AG09309 (cell line): ENCODE results near the gene CFAP58.
"Not testable (repeated sequence)": the region's sequence is repeated elsewhere in the genome, so short reads cannot be mapped to it uniquely, and the experiment has no call there.

Source experiments
- DNase-seq: peaks from one replicate; pipeline ENCODE4 v3.0.0-alpha.2; 2010; ENCODE audit warnings: low read depth
- H3K4me3 ChIP-seq: 2 replicates; pipeline ENCODE4 v1.5.1; 2011; ENCODE audit warnings: mild to moderate bottlenecking, low read depth, low read length, moderate library complexity; ENCODE audit not compliant: control insufficient read depth
- TF ChIP-seq, protein P1 (sequence below): IDR thresholded peaks from 2 replicates; pipeline ENCODE4 v1.5.1; 2011; ENCODE audit warnings: mild to moderate bottlenecking, low read depth, low read length, inconsistent platforms; ENCODE audit not compliant: insufficient read depth, control insufficient read depth; ENCODE audit errors: missing control alignments

CFAP58 gene

DNA sequence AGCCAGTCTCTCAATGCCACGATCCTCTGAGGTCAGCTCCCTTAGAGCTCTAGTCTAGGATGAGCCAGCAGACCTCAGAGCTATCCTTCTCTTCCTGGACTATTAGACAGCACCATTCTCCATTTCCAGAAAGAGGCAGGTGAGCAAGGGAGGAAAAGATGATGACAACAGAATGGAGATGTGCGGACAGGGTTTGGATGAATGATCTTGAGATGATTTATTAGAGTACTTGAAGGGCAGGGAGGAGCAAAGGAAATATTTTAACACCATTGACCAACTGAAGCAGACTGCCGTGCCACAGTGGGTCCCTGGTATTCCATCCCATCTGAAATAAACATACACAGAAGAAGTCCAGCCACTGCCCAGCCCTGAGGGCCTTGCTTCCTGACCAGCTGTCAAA is 94.3 kb downstream of the CFAP58 start:
- no peak for DNase-seq
- TF ChIP-seq, protein P1, sequence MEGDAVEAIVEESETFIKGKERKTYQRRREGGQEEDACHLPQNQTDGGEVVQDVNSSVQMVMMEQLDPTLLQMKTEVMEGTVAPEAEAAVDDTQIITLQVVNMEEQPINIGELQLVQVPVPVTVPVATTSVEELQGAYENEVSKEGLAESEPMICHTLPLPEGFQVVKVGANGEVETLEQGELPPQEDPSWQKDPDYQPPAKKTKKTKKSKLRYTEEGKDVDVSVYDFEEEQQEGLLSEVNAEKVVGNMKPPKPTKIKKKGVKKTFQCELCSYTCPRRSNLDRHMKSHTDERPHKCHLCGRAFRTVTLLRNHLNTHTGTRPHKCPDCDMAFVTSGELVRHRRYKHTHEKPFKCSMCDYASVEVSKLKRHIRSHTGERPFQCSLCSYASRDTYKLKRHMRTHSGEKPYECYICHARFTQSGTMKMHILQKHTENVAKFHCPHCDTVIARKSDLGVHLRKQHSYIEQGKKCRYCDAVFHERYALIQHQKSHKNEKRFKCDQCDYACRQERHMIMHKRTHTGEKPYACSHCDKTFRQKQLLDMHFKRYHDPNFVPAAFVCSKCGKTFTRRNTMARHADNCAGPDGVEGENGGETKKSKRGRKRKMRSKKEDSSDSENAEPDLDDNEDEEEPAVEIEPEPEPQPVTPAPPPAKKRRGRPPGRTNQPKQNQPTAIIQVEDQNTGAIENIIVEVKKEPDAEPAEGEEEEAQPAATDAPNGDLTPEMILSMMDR: no peak
- H3K4me3 ChIP-seq: no peak overlapping the region

DNA sequence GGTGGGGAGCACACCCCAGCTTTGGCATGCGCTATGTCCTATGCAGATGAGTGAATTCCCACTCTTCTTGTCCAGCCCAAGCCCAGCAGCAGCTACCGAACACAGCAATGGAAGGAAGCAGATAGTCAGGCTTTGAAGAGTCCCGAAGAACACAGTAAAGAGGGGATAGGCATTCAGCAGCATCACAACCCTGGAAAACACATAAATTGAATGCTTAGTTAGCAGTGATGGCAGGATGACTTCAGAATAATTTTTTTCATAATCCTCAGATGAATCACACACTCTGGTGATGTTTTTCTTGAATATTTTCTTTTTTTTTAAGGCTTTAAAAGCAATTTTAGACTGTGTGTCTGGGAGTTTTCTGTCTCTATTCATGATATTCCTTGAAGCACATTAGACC is 95.8 kb downstream of the CFAP58 start:
- peak; percentile 24 for DNase-seq
- H3K4me3 ChIP-seq: no peak overlapping the region
- TF ChIP-seq, protein P1: no peak

DNA sequence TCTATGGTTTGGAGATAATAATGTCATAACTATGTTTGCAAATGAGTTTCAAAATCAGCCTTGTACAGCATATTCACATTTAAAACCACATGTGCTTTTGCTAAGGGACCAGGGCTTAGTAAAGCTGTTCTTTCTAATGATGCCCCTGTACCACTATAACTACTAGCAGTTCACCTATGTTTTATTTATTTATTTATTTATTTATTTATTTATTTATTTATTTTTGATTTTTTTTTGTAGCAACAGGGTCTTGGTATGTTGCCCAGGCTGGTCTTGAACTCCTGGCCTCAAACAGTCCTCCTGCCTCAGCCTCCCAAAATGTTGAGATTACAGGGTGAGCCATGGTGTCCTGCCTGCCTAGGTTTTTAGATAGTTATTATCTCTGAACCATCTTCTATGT is 96.9 kb downstream of the CFAP58 start:
- TF ChIP-seq, protein P1: no peak
- DNase-seq: no peak
- no peak overlapping the region for H3K4me3 ChIP-seq

DNA sequence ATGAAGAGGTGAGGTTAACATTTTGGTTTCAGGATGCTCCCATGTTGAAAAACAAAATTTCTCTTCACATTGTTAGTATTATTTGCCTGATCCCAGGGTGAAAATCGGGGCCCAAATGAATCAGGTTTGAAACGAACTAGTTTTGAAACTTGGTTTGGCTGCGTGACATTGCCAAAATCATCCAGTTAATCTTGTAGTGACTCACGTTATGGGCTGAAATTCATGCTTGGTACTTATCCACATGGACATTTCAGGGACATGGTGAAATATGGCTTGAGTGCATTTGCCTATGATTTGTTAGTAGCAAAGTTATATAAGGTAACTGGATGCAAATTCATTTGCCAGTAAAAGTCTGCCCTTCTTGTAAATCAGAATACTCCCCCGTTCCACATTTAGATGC is 97.3 kb downstream of the CFAP58 start:
- TF ChIP-seq, protein P1: no peak
- DNase-seq: peak; percentile 68
- H3K4me3 ChIP-seq: no peak overlapping the region

DNA sequence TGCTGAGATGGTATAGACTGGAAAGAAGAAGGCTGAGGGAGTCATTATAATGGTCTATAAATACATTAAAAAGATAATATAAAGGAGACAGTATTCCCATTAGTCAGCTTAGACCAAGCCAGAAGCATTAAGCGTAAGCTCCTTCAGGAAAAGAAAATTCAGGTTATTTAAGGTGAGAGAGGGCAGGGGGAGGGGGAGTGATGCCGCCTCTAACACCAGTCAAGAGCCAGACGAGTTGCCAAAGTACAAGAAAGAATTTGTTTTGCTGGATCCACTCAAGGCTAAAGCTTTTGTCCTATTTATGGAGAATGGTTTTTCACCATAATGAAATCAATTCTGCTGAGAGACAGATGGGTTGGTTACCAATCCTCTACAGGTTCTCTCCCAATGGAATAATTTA is 99.3 kb downstream of the CFAP58 start:
- H3K4me3 ChIP-seq: no peak overlapping the region
- TF ChIP-seq, protein P1: no peak
- no peak for DNase-seq

DNA sequence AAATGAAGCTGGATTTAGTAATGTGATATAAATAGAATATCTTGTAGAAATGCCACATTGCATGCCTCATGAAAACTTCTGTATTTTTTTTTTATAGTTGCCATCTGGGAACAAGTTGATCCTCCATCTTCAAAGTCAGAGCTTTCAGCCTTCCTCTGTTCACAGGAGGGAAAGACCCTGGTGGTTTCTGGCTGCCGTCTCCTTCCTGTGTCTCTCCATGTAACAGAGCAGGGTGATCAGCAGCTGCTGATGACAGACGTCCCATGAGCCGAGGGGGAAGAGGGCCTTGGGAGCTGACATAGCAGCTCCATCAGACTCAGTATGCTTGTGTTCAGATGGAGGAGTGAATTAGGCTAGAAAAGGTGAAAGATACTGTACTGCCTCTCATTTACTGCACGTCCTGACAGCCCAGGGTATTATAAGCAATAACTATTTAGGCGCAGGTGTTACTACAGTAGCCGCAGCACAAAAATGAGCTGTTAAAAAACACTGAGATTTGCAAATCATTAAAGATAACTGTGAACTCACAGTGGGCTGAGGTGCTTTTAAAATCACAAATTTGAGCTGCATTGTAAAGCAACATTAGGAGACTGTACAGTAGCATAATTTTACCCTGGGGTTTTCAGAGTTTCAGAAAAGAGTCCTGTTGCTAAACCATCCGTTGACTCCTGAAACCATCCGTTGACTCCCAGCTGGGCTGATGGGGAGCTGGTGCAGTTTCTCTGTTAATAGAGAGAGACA is 103.3 kb downstream of the CFAP58 start:
- TF ChIP-seq, protein P1: no peak
- H3K4me3 ChIP-seq: no peak overlapping the region
- DNase-seq: no peak

DNA sequence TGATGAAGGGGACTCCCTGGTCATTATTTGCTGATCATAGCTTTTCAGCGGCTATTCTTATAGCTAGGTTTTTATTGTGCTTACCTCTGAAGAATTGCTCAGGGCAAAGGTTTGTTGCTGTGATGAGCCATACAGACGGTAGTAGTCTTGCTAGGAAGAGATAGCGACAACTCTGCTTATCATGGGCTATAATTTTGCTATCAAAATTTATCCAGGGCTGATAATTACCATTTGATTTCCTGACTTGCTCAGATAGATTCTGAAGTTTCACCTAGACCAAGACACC is 103.9 kb downstream of the CFAP58 start:
- H3K4me3 ChIP-seq: no peak overlapping the region
- no peak for DNase-seq
- TF ChIP-seq, protein P1: no peak

DNA sequence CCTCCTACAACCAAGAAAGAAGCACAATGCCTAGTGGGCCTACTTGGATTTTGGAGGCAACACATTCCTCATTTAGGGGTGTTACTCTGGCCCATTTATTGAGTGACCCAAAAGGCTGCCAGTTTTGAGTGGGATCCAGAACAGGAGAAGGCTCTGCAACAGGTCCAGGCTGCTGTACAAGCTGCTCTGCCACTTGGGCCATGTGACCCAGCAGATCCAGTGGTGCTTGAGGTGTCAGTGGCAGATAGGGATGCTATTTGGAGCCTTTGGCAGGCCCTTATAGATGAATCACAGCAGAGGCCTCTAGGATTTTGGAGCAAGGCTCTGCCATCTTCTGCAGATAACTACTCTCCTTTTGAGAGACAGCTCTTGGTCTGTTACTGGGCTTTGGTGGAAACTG is 111.9 kb downstream of the CFAP58 start:
- not testable (repeated sequence) for H3K4me3 ChIP-seq, DNase-seq

DNA sequence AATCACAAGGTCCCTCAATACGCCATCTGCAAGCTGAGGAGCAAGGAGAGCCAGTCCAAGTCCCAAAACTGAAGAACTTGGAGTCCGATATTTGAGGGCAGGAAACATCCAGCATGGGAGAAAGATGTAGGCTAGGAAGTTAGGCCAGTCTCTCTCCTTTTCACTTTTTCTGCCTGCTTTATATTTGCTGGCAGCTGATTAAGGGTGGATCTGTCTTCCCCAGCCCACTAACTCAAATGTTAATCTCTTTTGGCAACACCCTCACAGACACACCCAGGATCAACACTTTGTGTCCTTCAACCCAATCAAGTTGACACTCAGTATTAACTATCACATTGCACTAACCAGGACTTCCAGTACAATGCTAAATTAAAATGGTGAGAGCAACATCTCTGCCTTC is 115.2 kb downstream of the CFAP58 start:
- not testable (repeated sequence) for DNase-seq, H3K4me3 ChIP-seq
